ENCODE results near the gene ASTN2.

- TF ChIP-seq CTCF (IDR thresholded peaks at IDR 0.05; ENCODE audit: low read length): no peak
- no peak for TF ChIP-seq EZH2phosphoT487 (IDR thresholded peaks at IDR 0.05; ENCODE audit: low read length)
- TF ChIP-seq EZH2 (optimal IDR thresholded peaks at IDR 0.05; ENCODE audit: low read depth, low read length): no peak
Measured at GRCh38 chr9:117247266-117247665, 167.6 kb downstream of the ASTN2 start.

Measured in MM.1S (cell line).